A204.1 (cell line): ENCODE data around the gene MFRP.

Source experiments
- FAIRE-seq: peaks from 2 replicates; lab custom pipeline; 2012; peaks lifted over from hg19 to GRCh38; lab: Jason Lieb, UNC

MFRP gene

GRCh38 chr11:119295178-119295577 lies 51.3 kb downstream of the MFRP start:
- no peak for FAIRE-seq

GRCh38 chr11:119293461-119293860 lies 53.0 kb downstream of the MFRP start:
- no peak for FAIRE-seq

- no peak for FAIRE-seq
Measured at GRCh38 chr11:119290894-119291497, 55.5 kb downstream of the MFRP start.
